K562 (cell line): ENCODE results near the gene INPP4B.

ENCODE experiments used
- CHD2 ChIP-seq: IDR thresholded peaks from 2 replicates; pipeline ENCODE4 v1.6.1; 2011; ENCODE audit warnings: low read depth, low read length
- FOXK2 ChIP-seq, 2 experiments: fragments of 450-650 bp; IDR thresholded peaks in 1 of 2; conservative IDR thresholded peaks in 1 of 2; 2 replicates each; pipeline ENCODE4 v1.6.1; 2016; ENCODE audit warnings: low read depth in 2 of 2, mild to moderate bottlenecking in 1 of 2
- HLTF ChIP-seq: fragments of 450-650 bp; IDR thresholded peaks from 2 replicates; pipeline ENCODE4 v1.6.1; 2016
- JUNB ChIP-seq: fragments of 450-650 bp; formaldehyde crosslinking; conservative IDR thresholded peaks from 2 replicates; pipeline ENCODE4 v1.4.0; 2020; ENCODE audit warnings: mild to moderate bottlenecking
- KAT2B ChIP-seq: IDR thresholded peaks from one replicate; pipeline ENCODE4 v1.6.1; 2012; ENCODE audit warnings: low read depth, mild to moderate bottlenecking, control low read depth, inconsistent platforms, low read length, moderate library complexity
- MCM3 ChIP-seq: fragments of 450-650 bp; IDR thresholded peaks from 2 replicates; pipeline ENCODE4 v1.6.1; 2016
- MXI1 ChIP-seq: IDR thresholded peaks from 2 replicates; pipeline ENCODE4 v1.6.1; 2011; ENCODE audit warnings: low read depth, mild to moderate bottlenecking, improper control_type of control experiment, low read length
- POLR2AphosphoS5 ChIP-seq: IDR thresholded peaks from 2 replicates; pipeline ENCODE4 v1.6.1; 2011; ENCODE audit warnings: mild to moderate bottlenecking, low read depth, low read length, moderate library complexity; ENCODE audit not compliant: control insufficient read depth, insufficient read depth
- RB1 ChIP-seq: fragments of 450-650 bp; IDR thresholded peaks from 2 replicates; pipeline ENCODE4 v1.6.1; 2017; ENCODE audit warnings: low read depth, mild to moderate bottlenecking
- RFX5 ChIP-seq: IDR thresholded peaks from 2 replicates; pipeline ENCODE4 v1.6.1; 2011; ENCODE audit warnings: low read depth, mild to moderate bottlenecking, improper control_type of control experiment, low read length
- TGIF2 ChIP-seq: sonication (generic); formaldehyde crosslinking; IDR thresholded peaks from 2 replicates; pipeline ENCODE4 v1.8.1; 2022; ENCODE audit warnings: mild to moderate bottlenecking, missing genetic modification reagents, moderate library complexity
- ZNF140 ChIP-seq: fragments of 250-450 bp; sonication (Bioruptor Pico); IDR thresholded peaks from 2 replicates; pipeline ENCODE4 v1.8.0; 2021; ENCODE audit warnings: moderate library complexity, mild to moderate bottlenecking, inconsistent platforms
- TF ChIP-seq, protein P1 (sequence below): sonication (generic); formaldehyde crosslinking; IDR thresholded peaks from 2 replicates; pipeline ENCODE4 v1.8.0; 2022; ENCODE audit warnings: mild to moderate bottlenecking, missing genetic modification reagents
- TF ChIP-seq, protein P2 (sequence below), 3 experiments: IDR thresholded peaks in 2 of 3; conservative IDR thresholded peaks in 1 of 3; 2 replicates each; pipeline ENCODE4 v1.5.1; 2011 to 2012; ENCODE audit warnings: low read length in 3 of 3, mild to moderate bottlenecking in 3 of 3, control low read depth in 2 of 3, improper control_type of control experiment in 1 of 3, inconsistent platforms in 1 of 3, low read depth in 1 of 3, mixed read lengths in 1 of 3, moderate library complexity in 1 of 3; ENCODE audit not compliant: insufficient read depth in 2 of 3

DNA sequence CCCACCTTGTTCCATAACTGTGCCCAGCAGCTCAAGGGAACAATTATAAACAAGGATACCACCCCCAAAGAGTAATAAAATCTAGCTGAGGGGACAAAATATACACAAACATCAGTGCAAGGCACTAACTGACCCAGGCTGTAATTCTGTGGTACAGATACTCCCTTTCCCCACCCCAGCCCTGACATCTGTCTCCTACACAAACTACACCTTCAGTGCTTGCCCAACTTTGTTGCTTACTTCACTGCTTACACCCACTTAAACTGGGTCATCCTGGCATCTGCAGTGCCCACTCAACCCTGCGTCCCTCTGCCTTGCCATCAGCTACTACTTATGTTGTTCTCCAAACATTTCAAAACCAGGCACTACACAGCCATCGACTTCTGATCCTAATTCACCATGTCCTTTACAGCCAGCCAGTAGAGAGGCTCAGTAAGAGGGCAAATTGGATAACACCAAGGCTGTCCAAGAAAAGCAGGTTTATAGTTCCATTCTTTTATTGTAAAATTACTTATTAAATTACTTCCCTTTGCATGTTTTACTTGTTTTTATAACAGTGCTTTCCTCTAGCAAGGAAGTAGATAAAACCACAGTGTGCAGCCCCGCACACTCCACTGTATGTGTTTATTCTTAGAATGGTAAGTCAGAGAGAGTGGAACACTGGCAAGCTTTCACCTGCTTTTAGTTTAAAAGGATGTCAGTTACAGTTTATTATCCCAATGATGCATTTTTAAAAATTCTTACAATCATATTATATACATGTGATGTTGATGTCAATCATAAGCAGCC is 149.6 kb downstream of the INPP4B start:
- TF ChIP-seq, protein P1, sequence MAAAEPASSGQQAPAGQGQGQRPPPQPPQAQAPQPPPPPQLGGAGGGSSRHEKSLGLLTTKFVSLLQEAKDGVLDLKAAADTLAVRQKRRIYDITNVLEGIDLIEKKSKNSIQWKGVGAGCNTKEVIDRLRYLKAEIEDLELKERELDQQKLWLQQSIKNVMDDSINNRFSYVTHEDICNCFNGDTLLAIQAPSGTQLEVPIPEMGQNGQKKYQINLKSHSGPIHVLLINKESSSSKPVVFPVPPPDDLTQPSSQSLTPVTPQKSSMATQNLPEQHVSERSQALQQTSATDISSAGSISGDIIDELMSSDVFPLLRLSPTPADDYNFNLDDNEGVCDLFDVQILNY (CRISPR knock-in tag), result no peak
- TF ChIP-seq, protein P2, sequence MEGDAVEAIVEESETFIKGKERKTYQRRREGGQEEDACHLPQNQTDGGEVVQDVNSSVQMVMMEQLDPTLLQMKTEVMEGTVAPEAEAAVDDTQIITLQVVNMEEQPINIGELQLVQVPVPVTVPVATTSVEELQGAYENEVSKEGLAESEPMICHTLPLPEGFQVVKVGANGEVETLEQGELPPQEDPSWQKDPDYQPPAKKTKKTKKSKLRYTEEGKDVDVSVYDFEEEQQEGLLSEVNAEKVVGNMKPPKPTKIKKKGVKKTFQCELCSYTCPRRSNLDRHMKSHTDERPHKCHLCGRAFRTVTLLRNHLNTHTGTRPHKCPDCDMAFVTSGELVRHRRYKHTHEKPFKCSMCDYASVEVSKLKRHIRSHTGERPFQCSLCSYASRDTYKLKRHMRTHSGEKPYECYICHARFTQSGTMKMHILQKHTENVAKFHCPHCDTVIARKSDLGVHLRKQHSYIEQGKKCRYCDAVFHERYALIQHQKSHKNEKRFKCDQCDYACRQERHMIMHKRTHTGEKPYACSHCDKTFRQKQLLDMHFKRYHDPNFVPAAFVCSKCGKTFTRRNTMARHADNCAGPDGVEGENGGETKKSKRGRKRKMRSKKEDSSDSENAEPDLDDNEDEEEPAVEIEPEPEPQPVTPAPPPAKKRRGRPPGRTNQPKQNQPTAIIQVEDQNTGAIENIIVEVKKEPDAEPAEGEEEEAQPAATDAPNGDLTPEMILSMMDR (IDR thresholded peaks at IDR 0.05 in 2 of 3, conservative IDR thresholded peaks at IDR 0.05 in 1 of 3; ENCODE audit: insufficient read depth in 2 of 3, low read depth in 1 of 3, low read length in 3 of 3), result no peak
- TF ChIP-seq TGIF2 (CRISPR knock-in tag) (no peak), HLTF (no peak), POLR2AphosphoS5 (no peak), ZNF140 (no peak), FOXK2 (conservative IDR thresholded peaks at IDR 0.05 in 1 of 2, IDR thresholded peaks at IDR 0.05 in 1 of 2; ENCODE audit: low read depth in 2 of 2) (no peak), RFX5 (no peak), RB1 (no peak), CHD2 (no peak), JUNB (CRISPR knock-in tag) (no peak), MXI1 (no peak), MCM3 (no peak), KAT2B (no peak)
